B cell (primary cell): ENCODE results near the gene NAGPA. TPM values are rescaled to one million over a fixed set of nuclear protein-coding genes. Genes with fewer than 3 reads are reported as not detected.
"Not testable (repeated sequence)": the region's sequence is repeated elsewhere in the genome, so short reads cannot be mapped to it uniquely, and the experiment has no call there.

ENCODE experiments used
- ATAC-seq: fragments of 200-7000 bp; cut with Tn5 transposase; one replicate; pipeline ENCODE4 v1.10.0; 2021; ENCODE audit warnings: low read depth, mild to moderate bottlenecking, moderate number of reproducible peaks, moderate library complexity
- CTCF ChIA-PET: fragments of 350-600 bp; sonication (Branson Sonifier 250); formaldehyde crosslinking; loops from one replicate; lab custom pipeline; 2021; ENCODE audit warnings: antibody characterized with exemption, inconsistent platforms; lab: Charles Lee
- POLR2A ChIA-PET: fragments of 350-600 bp; sonication (Branson Sonifier 250); formaldehyde crosslinking; loops from one replicate; lab custom pipeline; 2021; ENCODE audit warnings: antibody characterized with exemption; lab: Charles Lee
- DNase-seq: peaks from one replicate; pipeline ENCODE4 v3.0.0; 2013
- H2AFZ ChIP-seq: 2 replicates; pipeline ENCODE4 v1.6.1; 2012; ENCODE audit warnings: mild to moderate bottlenecking, low read depth, low read length; ENCODE audit not compliant: insufficient read depth, poor library complexity, severe bottlenecking
- H3K27ac ChIP-seq, 2 donors: 1 replicate in 1 of 2; 2 replicates in 1 of 2; pipeline ENCODE4 v1.5.1; 2012 to 2013; ENCODE audit warnings: low read length in 2 of 2, mild to moderate bottlenecking in 2 of 2, moderate library complexity in 1 of 2
- H3K27me3 ChIP-seq, 4 experiments: fragments of 200-600 bp in 1 of 4; sonication (generic) in 1 of 4; replicated peaks in 1 of 4; 1 replicate in 2 of 4; 2 replicates in 2 of 4; pipeline versions ENCODE4 v1.6.1 to v1.7.0; 2013 to 2016; ENCODE audit warnings: low read length in 3 of 4, mild to moderate bottlenecking in 2 of 4, mixed read lengths in 1 of 4, moderate library complexity in 1 of 4; ENCODE audit not compliant: insufficient read depth in 4 of 4, control insufficient read depth in 3 of 4; ENCODE audit errors: control extremely low read depth in 1 of 4
- H3K36me3 ChIP-seq, 2 experiments: replicated peaks in 1 of 2; 1 replicate in 1 of 2; 2 replicates in 1 of 2; pipeline versions ENCODE4 v1.6.1 to v1.7.1; 2013; ENCODE audit warnings: low read length in 1 of 2; ENCODE audit not compliant: insufficient read depth in 2 of 2, control insufficient read depth in 1 of 2; ENCODE audit errors: control extremely low read depth in 1 of 2, extremely low read depth in 1 of 2
- H3K4me1 ChIP-seq, 2 donors: fragments of 200-600 bp in 1 of 2; sonication (generic) in 1 of 2; 1 replicate in 1 of 2; 2 replicates in 1 of 2; pipeline versions ENCODE4 v1.5.1 to v1.6.1; 2013 to 2017; ENCODE audit warnings: low read length in 2 of 2; ENCODE audit not compliant: control insufficient read depth in 2 of 2, insufficient read depth in 2 of 2
- H3K4me2 ChIP-seq: replicated peaks from 2 replicates; pipeline ENCODE3; 2012; ENCODE audit warnings: mild to moderate bottlenecking, low read depth, low read length; ENCODE audit not compliant: poor library complexity, severe bottlenecking
- H3K4me3 ChIP-seq, 5 experiments: fragments of 200-600 bp in 1 of 5; sonication (generic) in 1 of 5; 1 replicate in 3 of 5; 2 replicates in 2 of 5; pipeline versions ENCODE4 v1.5.1 to v1.7.0; 2011 to 2016; ENCODE audit warnings: low read length in 4 of 5, mild to moderate bottlenecking in 4 of 5, low read depth in 2 of 5, control low read depth in 1 of 5, moderate library complexity in 1 of 5; ENCODE audit not compliant: insufficient read depth in 1 of 5; ENCODE audit errors: control extremely low read depth in 1 of 5, extremely low read depth in 1 of 5
- H3K79me2 ChIP-seq: fragments of 200-600 bp; sonication (generic); one replicate; pipeline ENCODE4 v1.6.0; 2016; ENCODE audit warnings: low read length; ENCODE audit not compliant: control insufficient read depth, insufficient read depth
- H3K9ac ChIP-seq: fragments of 200-600 bp; sonication (generic); 2 replicates; pipeline ENCODE4 v1.6.1; 2017; ENCODE audit warnings: mild to moderate bottlenecking, low read length, moderate library complexity
- H3K9me3 ChIP-seq, 3 donors: one replicate each; pipeline versions ENCODE4 v1.6.1 to v1.7.1; 2013; ENCODE audit warnings: low read length in 2 of 3; ENCODE audit not compliant: control insufficient read depth in 2 of 3, insufficient read depth in 1 of 3; ENCODE audit errors: control extremely low read depth in 1 of 3
- H4K20me1 ChIP-seq: 2 replicates; pipeline ENCODE4 v1.6.0; 2012; ENCODE audit warnings: mild to moderate bottlenecking, low read length; ENCODE audit not compliant: insufficient read depth, control insufficient read depth, poor library complexity, severe bottlenecking
- H3K27ac Mint-ChIP-seq: one replicate; pipeline ENCODE4 v1.8.0; 2021; ENCODE audit warnings: mixed read lengths
- H3K27me3 Mint-ChIP-seq: one replicate; pipeline ENCODE4 v1.8.0; 2021; ENCODE audit warnings: mixed read lengths
- H3K4me1 Mint-ChIP-seq: one replicate; pipeline ENCODE4 v1.8.0; 2021; ENCODE audit warnings: mixed read lengths
- H3K4me3 Mint-ChIP-seq: one replicate; pipeline ENCODE4 v1.8.0; 2021; ENCODE audit warnings: mixed read lengths
- H3K9me3 Mint-ChIP-seq: one replicate; pipeline ENCODE4 v1.8.0; 2022; ENCODE audit warnings: mixed read lengths; ENCODE audit not compliant: insufficient read depth
- EZH2 ChIP-seq: IDR thresholded peaks from 2 replicates; pipeline ENCODE4 v1.6.1; 2012; ENCODE audit warnings: borderline replicate concordance, low read depth, mild to moderate bottlenecking, moderate library complexity, low read length; ENCODE audit not compliant: insufficient read depth, poor library complexity, severe bottlenecking
- WGBS: methylation state at CpG from one replicate; pipeline ENCODE4 v1.1.5; 2013; ENCODE audit warnings: missing lambda C conversion rate; ENCODE audit not compliant: insufficient coverage; 5-methylcytosine and 5-hydroxymethylcytosine counted together
- intact Hi-C: fragments of 100-400 bp; cut with micrococcal nuclease; formaldehyde crosslinking; loops from one replicate; pipeline ENCODE4 v1.10.0; 2022
- polyA plus RNA-seq: library from polyadenylated mRNA; depleted of rRNA; stranded (reverse); fragments of >200 nt; gene quantifications from 2 replicates; pipeline ENCODE4 v1.2.3, GENCODE V29; 2012
- total RNA-seq, 2 donors: library from RNA; stranded (reverse); fragments of 120-200 nt in 1 of 2; gene quantifications; 1 replicate in 1 of 2; 2 replicates in 1 of 2; pipeline versions ENCODE4 v1.2.3 to v1.2.4, GENCODE V29; 2013 to 2022
- TF ChIP-seq, protein P1 (sequence below): fragments of 200-600 bp; IDR thresholded peaks from one replicate; pipeline ENCODE4 v1.8.0; 2022; ENCODE audit warnings: antibody characterized with exemption, mild to moderate bottlenecking

The NAGPA gene
- total and polyA plus RNA-seq, 2 donors (not counting 1 experiment from before 2014, with no cell fraction given), result 38.4 to 38.6 TPM

DNA sequence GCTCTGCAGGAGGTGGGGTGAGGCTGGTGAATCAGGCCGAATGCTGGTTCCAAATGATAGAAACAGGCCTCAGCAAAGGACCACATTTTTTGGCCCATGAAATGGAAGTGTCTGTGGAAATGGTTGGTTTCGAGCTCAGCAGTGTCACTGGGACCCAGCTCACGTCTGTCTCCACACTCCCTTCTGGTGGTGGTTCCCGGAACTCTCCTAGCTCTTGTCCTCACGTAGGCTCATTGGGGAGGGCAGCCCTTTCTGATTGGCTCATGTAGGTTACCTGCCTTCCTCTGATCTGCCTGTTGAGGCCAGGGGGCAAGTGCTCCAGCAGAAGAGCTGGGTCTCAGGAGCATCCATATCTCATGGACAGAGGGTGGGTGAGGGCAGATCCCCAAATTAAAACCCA, 41.9 kb upstream of the NAGPA start:
- H3K9ac ChIP-seq, result no peak overlapping the region
- POLR2A ChIA-PET, result no interaction called here
- ATAC-seq, result no peak
- DNase-seq, result no peak
- peaks cover 5% of the 10 kb centered on the region for H4K20me1 ChIP-seq
- no peak overlapping the region for H3K4me3 ChIP-seq
- no peak overlapping the region for H3K27ac ChIP-seq
- no peaks in the 10 kb centered on the region for H3K27me3 ChIP-seq
- intact Hi-C loops, result no loop called here
- peaks cover 14 to 18% of the 10 kb centered on the region in 2 donors for H3K4me1 ChIP-seq
- CTCF ChIA-PET, result interaction anchor here (1.0 to 1.5 kb wide), 2 partner anchors 9 to 18 kb away, joined by 4 to 6 read pairs; no protein-coding TSS in a partner anchor
- H3K36me3 ChIP-seq, result peaks cover 0 to 35% of the 10 kb centered on the region in 2 experiments
- no peak overlapping the region for H2AFZ ChIP-seq
- H3K27me3 Mint-ChIP-seq, result no peaks in the 10 kb centered on the region
- no peak overlapping the region for H3K4me2 ChIP-seq
- H3K27ac Mint-ChIP-seq, result no peak overlapping the region
- H3K9me3 ChIP-seq, result no peaks in the 10 kb centered on the region
- H3K79me2 ChIP-seq, result peaks cover 15% of the 10 kb centered on the region
- TF ChIP-seq, protein P1, sequence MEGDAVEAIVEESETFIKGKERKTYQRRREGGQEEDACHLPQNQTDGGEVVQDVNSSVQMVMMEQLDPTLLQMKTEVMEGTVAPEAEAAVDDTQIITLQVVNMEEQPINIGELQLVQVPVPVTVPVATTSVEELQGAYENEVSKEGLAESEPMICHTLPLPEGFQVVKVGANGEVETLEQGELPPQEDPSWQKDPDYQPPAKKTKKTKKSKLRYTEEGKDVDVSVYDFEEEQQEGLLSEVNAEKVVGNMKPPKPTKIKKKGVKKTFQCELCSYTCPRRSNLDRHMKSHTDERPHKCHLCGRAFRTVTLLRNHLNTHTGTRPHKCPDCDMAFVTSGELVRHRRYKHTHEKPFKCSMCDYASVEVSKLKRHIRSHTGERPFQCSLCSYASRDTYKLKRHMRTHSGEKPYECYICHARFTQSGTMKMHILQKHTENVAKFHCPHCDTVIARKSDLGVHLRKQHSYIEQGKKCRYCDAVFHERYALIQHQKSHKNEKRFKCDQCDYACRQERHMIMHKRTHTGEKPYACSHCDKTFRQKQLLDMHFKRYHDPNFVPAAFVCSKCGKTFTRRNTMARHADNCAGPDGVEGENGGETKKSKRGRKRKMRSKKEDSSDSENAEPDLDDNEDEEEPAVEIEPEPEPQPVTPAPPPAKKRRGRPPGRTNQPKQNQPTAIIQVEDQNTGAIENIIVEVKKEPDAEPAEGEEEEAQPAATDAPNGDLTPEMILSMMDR, result no peak
- no peak for TF ChIP-seq EZH2
- no peak overlapping the region for H3K4me3 Mint-ChIP-seq
- 98% methylated on average over 5 of the region's 5 CpGs for WGBS
- no peaks in the 10 kb centered on the region for H3K9me3 Mint-ChIP-seq
- peaks cover 27% of the 10 kb centered on the region for H3K4me1 Mint-ChIP-seq

DNA sequence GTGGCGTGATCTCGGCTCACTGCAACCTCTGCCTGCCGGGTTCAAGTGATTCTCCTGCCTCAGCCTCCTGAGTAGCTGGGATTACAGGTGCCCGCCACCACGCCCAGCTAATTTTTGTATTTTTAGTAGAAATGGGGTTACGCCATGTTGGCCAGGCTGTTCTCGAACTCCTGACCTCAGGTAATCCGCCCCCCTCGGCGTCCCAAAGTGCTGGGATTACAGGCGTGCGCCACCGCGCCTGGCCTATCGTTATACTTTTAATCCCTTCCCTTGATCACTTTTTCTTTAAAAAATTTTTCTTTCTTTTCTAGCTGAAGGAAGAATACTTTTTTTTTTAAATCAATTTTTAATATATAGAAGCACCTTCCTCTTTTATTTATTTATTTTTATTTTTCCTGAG, 40.0 kb upstream of the NAGPA start:
- H4K20me1 ChIP-seq, H3K27ac ChIP-seq, H3K4me3 ChIP-seq, H3K9me3 Mint-ChIP-seq, ATAC-seq, H3K9me3 ChIP-seq, H3K4me2 ChIP-seq, H3K27me3 Mint-ChIP-seq, H3K27me3 ChIP-seq, H3K9ac ChIP-seq, DNase-seq, POLR2A ChIA-PET, H2AFZ ChIP-seq, H3K4me3 Mint-ChIP-seq, H3K27ac Mint-ChIP-seq: not testable (repeated sequence)
- no CpG with 5 or more reads among the region's 15 CpGs for WGBS
- peaks cover 27% of the 10 kb centered on the region for H3K4me1 Mint-ChIP-seq
- Histone ChIP-seq H3K4me1 (peaks cover 14 to 18% of the 10 kb centered on the region in 2 donors), H3K36me3 (peaks cover 0 to 30% of the 10 kb centered on the region in 2 experiments), H3K79me2 (peaks cover 15% of the 10 kb centered on the region)
- intact Hi-C loops, result loop anchor here (5.0 kb wide), 1 partner anchor 271 kb away; the partner anchor contains the start of gene ROGDI
- CTCF ChIA-PET, result interaction anchor here (0.6 kb wide), 1 partner anchor 525 kb away, joined by 5 read pairs; no protein-coding TSS in a partner anchor
